NCI-H524 treated with DMSO at 0.1 percent for 48 hours (cell line): Measurements from ENCODE around the gene SREBF2.

Experiments
- DNase-seq: peaks from one replicate; lab custom pipeline; 2025; lab: John Stamatoyannopoulos, UW

The SREBF2 gene

GRCh38 chr22:41876675-41877074, 43.8 kb downstream of the SREBF2 start:
- no peak for DNase-seq

- no peak for DNase-seq
These were observed 47.7 kb downstream of the SREBF2 start for GRCh38 chr22:41880653-41881052.

- no peak for DNase-seq
These were observed 50.5 kb downstream of the SREBF2 start for GRCh38 chr22:41883400-41883799.

- DNase-seq: no peak
These were observed 52.2 kb downstream of the SREBF2 start for GRCh38 chr22:41885116-41885515.

GRCh38 chr22:41885516-41885915, 52.6 kb downstream of the SREBF2 start:
- DNase-seq: no peak

- DNase-seq: no peak
These were observed 55.8 kb downstream of the SREBF2 start for GRCh38 chr22:41888627-41889200.

GRCh38 chr22:41891407-41891806, 58.5 kb downstream of the SREBF2 start:
- no peak for DNase-seq

- no peak for DNase-seq
These were observed 59.8 kb downstream of the SREBF2 start for GRCh38 chr22:41892721-41893120.

- DNase-seq: no peak
These were observed 60.9 kb downstream of the SREBF2 start for GRCh38 chr22:41893591-41894375.

GRCh38 chr22:41898645-41899044, 65.7 kb downstream of the SREBF2 start:
- DNase-seq: no peak

- DNase-seq: no peak
These were observed 66.2 kb downstream of the SREBF2 start for GRCh38 chr22:41899110-41899509.

GRCh38 chr22:41899992-41900651, 67.2 kb downstream of the SREBF2 start:
- DNase-seq: no peak

GRCh38 chr22:41900652-41901312, 67.9 kb downstream of the SREBF2 start:
- no peak for DNase-seq

GRCh38 chr22:41902016-41902415, 69.1 kb downstream of the SREBF2 start:
- no peak for DNase-seq

- DNase-seq: no peak
These were observed 70.1 kb downstream of the SREBF2 start for GRCh38 chr22:41902932-41903421.

GRCh38 chr22:41904450-41905410, 71.8 kb downstream of the SREBF2 start:
- no peak for DNase-seq

- no peak for DNase-seq
These were observed 72.7 kb downstream of the SREBF2 start for GRCh38 chr22:41905411-41906202.

- DNase-seq: no peak
These were observed 73.9 kb downstream of the SREBF2 start for GRCh38 chr22:41906822-41907221.

- no peak for DNase-seq
These were observed 74.8 kb downstream of the SREBF2 start for GRCh38 chr22:41907436-41908401.
